Activated naive CD8-positive, alpha-beta T cell treated with anti-CD3 and anti-CD28 coated beads, Interleukin-2, amount 10 ng/mL, durations not matched to agents 7 days and 5 days (primary cell): ENCODE data around the gene DTYMK. TPM values are rescaled to one million over a fixed set of nuclear protein-coding genes. Genes with fewer than 3 reads are reported as not detected.
"Not testable (repeated sequence)": the region's sequence is repeated elsewhere in the genome, so short reads cannot be mapped to it uniquely, and the experiment has no call there.

Experiments
- ATAC-seq: fragments of 150-1000 bp; cut with Tn5 transposase; one replicate; pipeline ENCODE4 v1.10.0; 2021; ENCODE audit warnings: low read depth, moderate library complexity
- POLR2A ChIA-PET: fragments of 350-600 bp; sonication (Branson Sonifier 250); formaldehyde crosslinking; loops from one replicate; lab custom pipeline; 2021; ENCODE audit warnings: antibody characterized with exemption; lab: Charles Lee
- DNase-seq: peaks from one replicate; pipeline ENCODE4 v3.0.0; 2021
- H3K27ac Mint-ChIP-seq: one replicate; pipeline ENCODE4 v1.8.0; 2022; ENCODE audit warnings: mild to moderate bottlenecking, mixed read lengths
- H3K27me3 Mint-ChIP-seq: one replicate; pipeline ENCODE4 v1.8.0; 2022; ENCODE audit warnings: mild to moderate bottlenecking, moderate library complexity, mixed read lengths
- H3K36me3 Mint-ChIP-seq: one replicate; pipeline ENCODE4 v1.8.0; 2021; ENCODE audit warnings: mild to moderate bottlenecking, mixed read lengths
- H3K4me1 Mint-ChIP-seq: one replicate; pipeline ENCODE4 v1.8.0; 2021; ENCODE audit warnings: mixed read lengths
- H3K4me3 Mint-ChIP-seq: one replicate; pipeline ENCODE4 v1.8.0; 2022; ENCODE audit warnings: mild to moderate bottlenecking, moderate library complexity, mixed read lengths
- H3K9me3 Mint-ChIP-seq: one replicate; pipeline ENCODE4 v1.8.0; 2021; ENCODE audit warnings: mixed read lengths
- total RNA-seq, 2 experiments: library from RNA; stranded (reverse); gene quantifications; one replicate each; pipeline ENCODE4 v1.2.3, GENCODE V29; 2021

The DTYMK gene, protein sequence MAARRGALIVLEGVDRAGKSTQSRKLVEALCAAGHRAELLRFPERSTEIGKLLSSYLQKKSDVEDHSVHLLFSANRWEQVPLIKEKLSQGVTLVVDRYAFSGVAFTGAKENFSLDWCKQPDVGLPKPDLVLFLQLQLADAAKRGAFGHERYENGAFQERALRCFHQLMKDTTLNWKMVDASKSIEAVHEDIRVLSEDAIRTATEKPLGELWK
- total RNA-seq, result 10 to 100 TPM; 56.5 to 67.9 TPM

GRCh38 chr2:241686650-241687425, at the start of gene DTYMK:
Gene DTYMK (minus strand): TSS chr2:241686815. CDS start chr2:241686783, 32 bp downstream.
- DNase-seq, result peak; percentile 99
- H3K27ac Mint-ChIP-seq, result peak within 1 kb of the TSS; percentile 96
- H3K9me3 Mint-ChIP-seq, result no peaks in the 10 kb centered on the region
- peak within 1 kb of the TSS; percentile 89 for H3K4me3 Mint-ChIP-seq
- H3K27me3 Mint-ChIP-seq, result no peaks in the 10 kb centered on the region
- peaks cover 13% of the 10 kb centered on the region for H3K36me3 Mint-ChIP-seq
- ATAC-seq, result peak; percentile 97
- peaks cover 22% of the 10 kb centered on the region for H3K4me1 Mint-ChIP-seq
- POLR2A ChIA-PET, result interaction anchor here (0.6 to 4.5 kb wide), 20 partner anchors 9 to 1126 kb away, joined by 3 to 62 read pairs (median 5); partner anchors contain the start of genes ATG4B, D2HGDH, DUSP28 and ING5

DNA sequence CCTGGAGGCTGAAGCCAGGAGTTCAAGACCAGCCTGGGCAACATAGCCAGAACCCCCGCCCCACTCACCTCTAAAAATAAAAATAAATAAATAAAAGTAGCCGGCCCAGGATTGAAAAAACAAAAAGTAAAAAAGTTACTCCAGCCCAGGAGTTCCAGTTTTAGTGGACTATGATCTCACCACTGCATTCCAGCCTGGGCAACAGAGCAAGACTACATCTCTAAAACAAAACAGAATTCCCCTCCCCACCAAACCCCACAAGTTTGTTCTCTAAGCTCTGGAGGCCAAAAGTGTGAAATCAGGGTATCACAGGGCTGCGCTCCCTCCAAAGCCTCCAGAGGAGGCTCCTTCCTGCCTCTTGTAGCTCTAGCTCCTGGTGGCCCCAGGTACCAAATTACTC, 49.5 kb upstream of the DTYMK start:
- no peak overlapping the region for H3K27ac Mint-ChIP-seq
- peak overlapping the region; percentile 81 for H3K4me3 Mint-ChIP-seq
- H3K9me3 Mint-ChIP-seq, result no peaks in the 10 kb centered on the region
- ATAC-seq, result no peak
- H3K36me3 Mint-ChIP-seq, result peaks cover 4% of the 10 kb centered on the region
- DNase-seq, result no peak
- POLR2A ChIA-PET, result interaction anchor here (1.0 kb wide), 1 partner anchor 108 kb away, joined by 3 read pairs; no protein-coding TSS in a partner anchor
- peaks cover 35% of the 10 kb centered on the region for H3K4me1 Mint-ChIP-seq
- no peaks in the 10 kb centered on the region for H3K27me3 Mint-ChIP-seq

- no peaks in the 10 kb centered on the region for H3K27me3 Mint-ChIP-seq
- H3K36me3 Mint-ChIP-seq, result peaks cover 4% of the 10 kb centered on the region
- ATAC-seq (peak; percentile 90), DNase-seq (peak; percentile 99)
- H3K4me3 Mint-ChIP-seq, result peak within 1 kb of the TSS; percentile 81
- no peaks in the 10 kb centered on the region for H3K9me3 Mint-ChIP-seq
- POLR2A ChIA-PET, result interaction anchor here (0.6 to 2.7 kb wide), 12 partner anchors 32 to 136 kb away, joined by 3 to 24 read pairs (median 4); partner anchors contain the start of genes ATG4B, DTYMK, ING5 and THAP4
- H3K4me1 Mint-ChIP-seq, result peaks cover 30% of the 10 kb centered on the region
- peak within 1 kb of the TSS; percentile 75 for H3K27ac Mint-ChIP-seq
Observed at GRCh38 chr2:241734467-241735208, 48.0 kb upstream of the DTYMK start, which contains the start of gene D2HGDH. Gene D2HGDH (plus strand): TSS chr2:241734630. CDS start chr2:241735225, 595 bp downstream.

GRCh38 chr2:241734208-241734466, 47.5 kb upstream of the DTYMK start:
- ATAC-seq (no peak), DNase-seq (no peak)
- no peaks in the 10 kb centered on the region for H3K9me3 Mint-ChIP-seq
- H3K4me3 Mint-ChIP-seq, result peak overlapping the region; percentile 58
- POLR2A ChIA-PET, result interaction anchor here (0.7 to 2.7 kb wide), 11 partner anchors 9 to 134 kb away, joined by 3 to 24 read pairs (median 5); partner anchors contain the start of genes ATG4B, DTYMK, ING5 and THAP4
- peaks cover 4% of the 10 kb centered on the region for H3K36me3 Mint-ChIP-seq
- H3K27me3 Mint-ChIP-seq, result no peaks in the 10 kb centered on the region
- peaks cover 28% of the 10 kb centered on the region for H3K4me1 Mint-ChIP-seq
- peak overlapping the region; percentile 58 for H3K27ac Mint-ChIP-seq

DNA sequence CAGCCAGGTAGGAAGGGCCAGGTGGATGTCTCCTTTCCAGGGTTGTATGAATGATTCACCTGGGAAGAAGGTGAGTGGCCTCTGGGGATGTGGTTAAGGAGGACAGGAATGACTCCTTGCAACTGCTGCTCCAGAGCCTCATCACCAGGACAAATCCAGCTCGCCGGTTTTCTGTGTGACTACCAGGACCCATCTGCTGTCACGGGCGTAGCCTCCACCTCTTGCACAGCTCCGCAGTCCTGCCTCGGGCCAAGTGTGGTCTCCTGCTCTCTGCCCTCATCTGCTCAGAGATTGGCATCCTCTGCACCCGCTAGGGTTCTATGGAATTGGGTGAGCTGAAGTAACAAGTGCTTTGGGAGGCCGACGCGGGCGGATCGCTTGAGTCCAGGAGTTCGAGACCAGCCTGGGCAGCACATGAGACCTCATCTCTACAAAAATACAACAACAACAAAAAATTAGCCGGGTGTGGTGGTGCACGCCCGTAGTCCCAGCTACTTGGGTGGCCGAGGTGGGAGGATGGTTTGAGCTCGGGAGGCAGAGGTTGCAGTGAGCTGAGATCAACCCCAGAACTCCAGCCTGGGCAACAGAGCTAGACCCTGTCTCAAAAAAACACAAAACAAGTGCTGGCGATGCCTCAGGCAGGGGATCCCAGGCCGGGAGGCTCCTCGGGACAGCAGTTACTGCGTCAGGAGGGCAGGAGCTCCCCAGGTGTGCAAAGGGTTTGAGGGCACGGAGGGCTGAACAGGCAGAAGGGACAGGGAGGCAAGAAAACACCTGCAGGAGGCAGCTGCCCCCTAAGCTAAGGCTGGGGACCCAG, 47.0 kb upstream of the DTYMK start:
- no peak for DNase-seq
- Mint-ChIP-seq H3K27ac (peak overlapping the region; percentile 75), H3K9me3 (no peaks in the 10 kb centered on the region), H3K4me1 (peaks cover 27% of the 10 kb centered on the region), H3K4me3 (peak overlapping the region; percentile 58), H3K27me3 (no peaks in the 10 kb centered on the region), H3K36me3 (peaks cover 4% of the 10 kb centered on the region)
- POLR2A ChIA-PET, result interaction anchor here (0.7 to 2.7 kb wide), 9 partner anchors 9 to 135 kb away, joined by 3 to 24 read pairs (median 5); partner anchors contain the start of genes ATG4B, DTYMK, ING5 and THAP4
- ATAC-seq, result no peak

GRCh38 chr2:241732513-241733186, 46.0 kb upstream of the DTYMK start:
- not testable (repeated sequence) for ATAC-seq, H3K9me3 Mint-ChIP-seq, H3K27me3 Mint-ChIP-seq, H3K36me3 Mint-ChIP-seq
- H3K4me3 Mint-ChIP-seq, result peak overlapping the region; percentile 24
- DNase-seq, result peak; percentile 69
- H3K27ac Mint-ChIP-seq, result peak overlapping the region; percentile 62
- peaks cover 22% of the 10 kb centered on the region for H3K4me1 Mint-ChIP-seq
- POLR2A ChIA-PET, result interaction anchor here (0.9 to 2.7 kb wide), 3 partner anchors 8 to 95 kb away, joined by 3 to 24 read pairs (median 5); partner anchors contain the start of genes ATG4B, ING5 and THAP4

- POLR2A ChIA-PET, result interaction anchor here (1.1 kb wide), 1 partner anchor 29 kb away, joined by 3 read pairs; the partner anchor contains the start of gene ING5
- no peaks in the 10 kb centered on the region for H3K36me3 Mint-ChIP-seq
- H3K27ac Mint-ChIP-seq, result no peak overlapping the region
- ATAC-seq (no peak), DNase-seq (no peak)
- no peak overlapping the region for H3K4me3 Mint-ChIP-seq
- H3K27me3 Mint-ChIP-seq, result no peaks in the 10 kb centered on the region
- H3K4me1 Mint-ChIP-seq, result peaks cover 16% of the 10 kb centered on the region
- H3K9me3 Mint-ChIP-seq, result no peaks in the 10 kb centered on the region
Observed at GRCh38 chr2:241730671-241731293, 44.2 kb upstream of the DTYMK start.

- Mint-ChIP-seq H3K27ac (no peak overlapping the region), H3K4me3 (no peak overlapping the region), H3K9me3 (no peaks in the 10 kb centered on the region), H3K36me3 (no peaks in the 10 kb centered on the region), H3K27me3 (no peaks in the 10 kb centered on the region), H3K4me1 (peaks cover 16% of the 10 kb centered on the region)
- ATAC-seq, result no peak
- POLR2A ChIA-PET, result no interaction called here
- no peak for DNase-seq
Observed at GRCh38 chr2:241729868-241730267, 43.3 kb upstream of the DTYMK start.

GRCh38 chr2:241728627-241729026, 42.0 kb upstream of the DTYMK start:
- Mint-ChIP-seq H3K4me1 (peaks cover 16% of the 10 kb centered on the region), H3K9me3 (no peaks in the 10 kb centered on the region), H3K4me3 (no peak overlapping the region), H3K27ac (no peak overlapping the region), H3K27me3 (no peaks in the 10 kb centered on the region), H3K36me3 (peaks cover 5% of the 10 kb centered on the region)
- no peak for ATAC-seq
- POLR2A ChIA-PET, result interaction anchor here (0.7 to 1.0 kb wide), 2 partner anchors 11 to 26 kb away, joined by 3 to 4 read pairs; partner anchors contain the start of gene ING5
- no peak for DNase-seq

- POLR2A ChIA-PET, result no interaction called here
- Mint-ChIP-seq H3K4me1 (peaks cover 15% of the 10 kb centered on the region), H3K4me3 (no peak overlapping the region), H3K9me3 (no peaks in the 10 kb centered on the region), H3K27me3 (no peaks in the 10 kb centered on the region), H3K36me3 (peaks cover 12% of the 10 kb centered on the region), H3K27ac (no peak overlapping the region)
- DNase-seq (no peak), ATAC-seq (no peak)
Observed at GRCh38 chr2:241728000-241728399, 41.4 kb upstream of the DTYMK start.

GRCh38 chr2:241726459-241726858, 39.8 kb upstream of the DTYMK start:
- DNase-seq, result no peak
- Mint-ChIP-seq H3K27ac (no peak overlapping the region), H3K9me3 (peaks cover 3% of the 10 kb centered on the region), H3K4me3 (no peak overlapping the region), H3K36me3 (peaks cover 22% of the 10 kb centered on the region), H3K27me3 (no peaks in the 10 kb centered on the region), H3K4me1 (peaks cover 8% of the 10 kb centered on the region)
- ATAC-seq, result no peak
- POLR2A ChIA-PET, result no interaction called here
